GM19238 (cell line): ENCODE data around the gene UTP25.
"Not testable (repeated sequence)": the region's sequence is repeated elsewhere in the genome, so short reads cannot be mapped to it uniquely, and the experiment has no call there.

Experiments
- DNase-seq: peaks from one replicate; pipeline ENCODE4 v3.0.0; 2011; ENCODE audit warnings: low spot score; ENCODE audit not compliant: insufficient read length

The UTP25 gene

DNA sequence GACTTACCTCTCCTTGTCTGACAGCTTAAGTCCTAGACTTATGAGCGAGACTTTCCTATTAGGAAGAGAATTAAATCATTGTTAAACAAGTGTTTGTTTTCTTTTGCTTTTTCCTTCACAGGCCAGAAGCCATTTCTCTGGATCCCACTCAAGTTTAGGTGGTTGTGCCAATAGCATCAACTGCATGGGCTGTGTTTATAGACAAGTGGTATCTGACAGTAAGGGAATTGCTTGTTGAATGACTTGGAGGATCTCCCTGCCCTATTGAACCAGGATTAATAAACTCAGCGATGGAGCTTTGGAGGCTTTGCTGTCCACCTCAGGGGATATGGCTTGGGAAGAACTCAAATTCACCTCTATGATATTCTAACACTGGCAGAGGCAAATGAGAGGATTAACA, 43.7 kb downstream of the UTP25 start:
- DNase-seq, result no peak

- DNase-seq, result no peak
These were observed 45.5 kb downstream of the UTP25 start for GRCh38 chr1:209873067-209873799.

DNA sequence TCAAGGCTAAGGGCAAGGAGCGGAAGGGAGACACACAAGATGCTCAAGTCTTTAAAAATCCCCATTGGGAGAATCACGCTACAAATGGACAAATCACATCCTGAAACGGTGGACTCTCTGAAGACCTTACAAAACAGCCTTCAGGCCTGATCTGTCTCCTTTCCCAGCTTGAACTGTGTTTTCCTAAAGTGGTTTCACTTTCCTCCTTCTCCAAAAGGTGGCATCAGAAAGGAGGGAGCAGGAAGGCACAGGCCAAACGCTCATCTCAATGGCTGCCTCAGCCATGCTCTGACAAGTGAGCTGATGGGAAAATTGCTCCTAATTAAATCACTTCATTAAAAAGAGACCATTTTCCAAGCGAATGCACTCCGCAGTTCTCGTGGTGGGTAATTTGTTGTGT, 47.7 kb downstream of the UTP25 start:
- DNase-seq, result no peak

DNA sequence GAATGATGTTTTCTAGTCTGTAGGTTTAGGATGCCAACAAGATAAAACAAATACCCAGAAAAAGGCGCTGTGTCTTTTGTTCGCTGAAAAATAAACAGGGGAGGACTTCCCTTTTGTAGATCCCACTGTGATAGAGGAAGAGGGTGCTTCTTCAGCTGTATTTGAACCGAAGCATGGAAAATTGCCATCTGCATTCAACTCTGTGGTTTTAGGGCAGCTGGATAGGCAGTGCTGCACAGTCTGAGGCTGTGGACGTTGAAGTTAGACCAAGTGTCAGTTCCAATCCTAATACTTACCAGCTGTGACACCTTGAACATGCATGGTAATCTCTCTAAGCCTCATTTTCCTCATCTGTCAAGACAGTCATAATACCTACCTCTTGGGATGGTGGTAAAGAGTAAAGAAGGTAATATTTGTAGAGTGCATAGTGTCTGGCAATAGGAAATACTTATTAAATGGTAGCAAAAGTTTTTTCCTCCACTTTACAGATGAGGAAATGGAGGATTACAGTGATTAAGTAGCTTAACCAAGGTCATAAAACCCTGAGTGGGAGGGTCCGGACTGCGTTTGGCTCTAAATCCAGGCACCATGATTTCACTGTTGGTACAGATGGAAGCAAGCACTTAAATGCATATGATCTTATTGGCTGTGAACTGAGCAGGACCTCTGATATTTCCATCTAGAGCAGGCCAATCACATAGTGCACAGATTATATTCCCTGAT, 48.5 kb downstream of the UTP25 start:
- no peak for DNase-seq

GRCh38 chr1:209877087-209877764, 49.5 kb downstream of the UTP25 start:
- no peak for DNase-seq

DNA sequence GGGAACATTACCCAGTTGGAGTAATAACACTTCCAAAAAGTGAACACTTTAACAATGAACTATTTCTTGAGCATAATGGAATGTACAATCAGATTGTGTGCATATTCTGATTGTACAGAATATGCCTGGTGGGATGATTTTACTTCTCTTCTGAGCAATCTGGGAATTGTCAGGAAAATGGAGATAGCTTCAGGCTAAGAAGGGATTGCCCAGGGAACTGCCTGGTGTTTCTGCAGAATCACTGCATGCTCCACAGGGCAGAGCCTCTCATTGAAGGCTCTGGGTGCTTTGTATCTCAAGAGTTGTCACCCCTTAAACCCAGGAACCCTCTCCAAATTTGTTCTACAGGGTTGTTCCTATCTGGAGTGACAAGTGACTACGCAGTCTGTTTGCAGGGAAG, 51.2 kb downstream of the UTP25 start:
- no peak for DNase-seq

DNA sequence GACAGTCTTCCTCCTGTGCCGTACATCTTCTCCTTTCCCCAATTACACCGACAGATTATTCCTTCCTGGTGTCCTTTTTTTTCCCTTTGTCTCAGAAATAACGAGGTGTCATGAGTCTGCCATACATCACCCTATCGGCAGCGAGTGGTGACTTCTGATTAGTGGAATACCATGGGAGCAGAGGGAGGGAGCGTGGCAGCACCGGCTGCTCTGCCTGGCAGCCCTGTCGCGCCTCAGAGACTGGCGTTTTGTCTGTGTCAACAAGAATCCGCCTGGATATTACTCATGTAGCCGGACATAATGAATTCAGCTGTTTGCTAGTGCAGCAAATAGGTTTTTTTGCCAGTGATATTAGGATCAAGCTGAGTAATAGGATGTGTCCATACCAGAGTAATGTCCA, 51.8 kb downstream of the UTP25 start:
- no peak for DNase-seq

DNA sequence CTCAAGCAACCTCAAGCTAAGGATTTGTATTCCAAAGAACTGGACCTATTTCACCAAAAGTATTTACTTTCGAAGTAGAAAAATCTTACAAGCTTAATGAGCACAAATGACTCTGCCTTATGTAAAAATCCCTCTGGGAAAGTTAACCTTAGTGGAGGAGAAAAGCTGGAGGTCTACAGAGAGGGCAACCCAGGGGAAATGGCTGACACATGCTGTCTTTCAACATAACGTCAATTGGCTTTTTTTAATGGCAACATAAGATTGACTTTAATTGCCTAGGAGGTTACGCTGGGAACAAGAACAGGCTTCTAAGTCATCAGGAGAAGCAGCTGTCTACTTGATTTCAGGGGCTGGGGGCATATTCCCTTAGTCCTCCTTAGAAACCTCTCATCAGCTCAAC, 52.3 kb downstream of the UTP25 start:
- DNase-seq, result no peak

DNA sequence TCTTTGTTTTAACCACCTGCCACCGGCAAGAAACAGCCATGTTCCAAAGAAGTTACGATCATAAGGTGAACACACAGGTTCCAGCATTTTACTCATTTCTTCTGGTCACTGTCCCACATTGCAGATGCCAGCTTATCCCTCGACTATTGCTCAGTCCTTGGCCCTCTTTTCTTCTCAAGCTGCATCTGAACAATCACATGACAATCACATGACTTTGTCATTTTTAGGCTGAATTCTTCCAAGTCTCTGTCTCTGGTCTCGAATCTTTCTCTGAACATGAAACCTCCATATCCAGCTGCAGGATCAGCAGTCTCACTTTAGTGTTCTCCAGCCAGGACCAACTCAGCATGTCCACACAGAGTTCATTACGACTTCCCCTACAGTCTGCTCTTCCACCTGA, 53.8 kb downstream of the UTP25 start:
- no peak for DNase-seq

GRCh38 chr1:209882286-209882685, 54.5 kb downstream of the UTP25 start:
- no peak for DNase-seq

DNA sequence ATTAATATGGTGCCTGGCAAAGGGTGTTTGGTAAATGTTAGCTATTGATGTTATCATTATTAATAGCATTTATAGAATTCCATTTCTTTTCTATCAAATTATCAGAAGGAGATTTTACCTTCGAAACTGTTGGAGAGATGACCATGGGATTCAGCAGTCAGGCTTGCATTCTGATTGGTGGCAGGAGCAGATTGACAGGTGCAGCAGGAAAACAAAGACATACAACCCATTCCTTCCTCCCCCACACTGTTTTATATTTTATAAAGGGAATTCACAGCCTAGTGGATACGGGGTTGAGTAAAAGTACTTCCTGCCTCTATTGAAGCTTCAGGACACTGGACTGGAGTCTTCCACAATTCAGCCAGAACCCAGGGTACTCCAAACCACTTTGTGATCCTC, 55.2 kb downstream of the UTP25 start:
- DNase-seq, result no peak

GRCh38 chr1:209883341-209883971, 55.7 kb downstream of the UTP25 start:
- DNase-seq, result no peak

DNA sequence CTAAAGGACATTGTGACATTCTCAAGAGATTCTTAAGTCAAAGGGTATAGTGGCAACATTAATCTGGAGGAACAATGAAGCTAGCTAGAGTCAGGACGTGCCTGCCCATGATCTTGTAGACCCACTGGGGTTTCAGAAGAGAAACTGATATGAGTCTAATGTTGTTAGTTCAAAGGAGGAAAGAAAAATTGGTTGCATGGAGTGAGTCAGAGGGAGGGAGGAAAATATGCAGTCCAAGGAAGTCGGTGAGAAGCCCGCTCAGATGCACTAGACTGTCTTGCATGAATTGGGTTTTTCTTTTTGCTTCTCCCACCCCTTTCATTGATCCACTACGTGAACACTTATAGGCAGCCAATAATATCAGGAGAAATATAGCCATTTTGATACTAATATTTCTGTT, 56.5 kb downstream of the UTP25 start:
- DNase-seq, result no peak

DNA sequence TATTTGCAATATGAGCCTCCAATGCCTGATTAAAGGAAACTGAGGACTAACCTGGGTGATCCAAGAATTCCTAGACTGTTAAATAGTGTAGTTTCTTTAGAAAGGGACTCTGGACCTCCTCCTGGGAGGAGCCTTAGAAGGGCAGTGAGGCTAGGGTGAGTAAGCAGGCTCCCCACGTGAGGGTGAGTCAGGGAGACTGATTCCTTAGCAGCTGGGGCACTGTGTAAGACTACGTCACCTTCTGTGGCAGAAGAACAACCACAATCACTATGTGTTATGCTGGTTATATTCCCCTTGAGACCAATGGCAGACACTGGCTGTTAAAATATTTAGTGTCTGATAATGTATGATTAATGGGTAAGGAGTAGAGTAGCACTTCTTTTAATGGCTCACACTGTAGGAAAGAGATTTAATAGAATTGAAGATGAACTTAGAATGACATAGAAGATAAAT, 56.9 kb downstream of the UTP25 start:
- no peak for DNase-seq

DNA sequence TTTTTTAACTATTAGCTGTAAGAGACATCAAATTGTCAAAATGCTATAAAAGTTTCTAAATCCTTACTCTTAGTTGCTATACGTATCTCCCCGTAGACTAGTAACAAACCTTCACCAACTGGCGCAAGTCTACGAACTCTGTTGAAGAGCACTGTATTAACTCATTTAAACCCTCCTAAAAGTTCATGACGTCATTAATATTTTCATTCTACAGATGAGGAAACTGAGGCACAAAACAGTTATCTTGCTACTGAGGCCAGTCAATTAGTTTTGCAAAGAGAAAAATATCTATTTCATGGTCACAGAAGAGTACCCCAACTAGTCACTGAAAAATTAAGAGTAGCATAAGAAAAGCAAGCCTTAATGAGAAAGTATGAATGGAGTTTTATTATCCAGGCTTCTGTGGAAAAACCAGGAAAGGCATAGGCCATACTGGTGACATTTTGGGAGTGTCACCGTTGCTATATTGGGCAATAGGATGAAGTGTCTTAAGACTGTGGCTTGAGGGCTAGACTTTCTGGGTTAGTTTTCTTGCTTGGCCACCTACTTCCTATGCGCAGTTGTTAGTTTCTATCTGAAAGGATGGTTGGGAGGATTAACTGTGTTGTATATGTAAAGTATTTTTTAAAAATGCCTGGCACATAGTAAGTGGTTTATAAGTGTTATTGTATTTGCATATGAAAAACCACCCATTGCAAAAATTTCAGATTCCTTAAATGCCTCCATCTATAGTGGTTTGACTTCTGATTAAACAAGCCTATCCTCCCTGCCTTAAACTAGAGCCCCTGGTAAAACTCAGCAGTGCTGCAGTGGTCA, 57.8 kb downstream of the UTP25 start:
- no peak for DNase-seq

DNA sequence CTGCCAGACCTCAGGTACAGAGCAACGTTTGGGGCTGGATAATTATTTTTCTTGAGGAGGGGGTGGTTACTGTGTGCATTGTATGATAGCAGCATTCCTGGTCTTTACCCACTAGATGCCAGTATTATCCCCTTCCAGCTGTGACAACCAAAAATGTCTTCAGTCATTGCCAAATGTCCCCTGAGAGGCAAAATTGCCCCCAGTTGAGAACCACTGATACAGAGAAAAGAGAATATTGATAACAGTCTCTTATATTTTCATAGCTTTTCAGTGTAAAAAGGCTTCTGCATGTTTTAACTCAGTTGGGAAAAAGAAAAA, 58.4 kb downstream of the UTP25 start:
- DNase-seq, result no peak

DNA sequence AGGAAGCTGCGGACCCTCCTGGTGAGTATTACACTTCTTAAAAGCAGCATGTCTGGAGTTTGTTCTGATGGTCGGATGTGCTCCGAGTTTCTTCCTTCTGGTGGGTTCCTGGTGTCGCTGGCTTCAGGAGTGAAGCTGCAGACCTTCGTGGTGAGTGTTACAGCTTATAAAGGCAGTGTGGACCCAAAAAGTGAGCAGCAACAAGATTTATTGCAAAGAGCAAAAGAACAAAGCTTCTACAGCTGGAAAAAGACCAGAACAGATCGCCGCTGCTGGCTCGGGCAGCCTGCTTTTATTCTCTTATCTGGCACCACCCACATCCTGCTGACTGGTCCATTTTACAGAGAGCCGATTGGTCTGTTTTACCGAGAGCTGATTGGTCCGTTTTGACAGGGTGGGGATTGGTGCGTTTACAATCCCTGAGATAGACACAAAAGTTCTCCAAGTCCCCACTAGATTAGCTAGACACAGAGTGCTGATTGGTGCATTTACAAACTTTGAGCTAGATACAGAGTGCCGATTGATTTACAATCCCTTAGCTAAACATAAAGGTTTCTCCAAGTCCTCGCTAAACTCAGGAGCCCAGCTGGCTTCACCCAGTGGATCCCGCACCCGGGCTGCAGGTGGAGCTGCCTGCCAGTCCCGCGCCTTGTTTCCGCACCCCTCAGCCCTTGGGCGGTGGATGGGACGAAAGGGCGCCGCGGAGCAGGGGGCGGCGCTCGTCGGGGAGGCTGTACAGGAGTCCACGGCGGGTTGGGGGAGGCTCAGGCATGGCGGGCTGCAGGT, 60.7 kb downstream of the UTP25 start:
- not testable (repeated sequence) for DNase-seq

DNA sequence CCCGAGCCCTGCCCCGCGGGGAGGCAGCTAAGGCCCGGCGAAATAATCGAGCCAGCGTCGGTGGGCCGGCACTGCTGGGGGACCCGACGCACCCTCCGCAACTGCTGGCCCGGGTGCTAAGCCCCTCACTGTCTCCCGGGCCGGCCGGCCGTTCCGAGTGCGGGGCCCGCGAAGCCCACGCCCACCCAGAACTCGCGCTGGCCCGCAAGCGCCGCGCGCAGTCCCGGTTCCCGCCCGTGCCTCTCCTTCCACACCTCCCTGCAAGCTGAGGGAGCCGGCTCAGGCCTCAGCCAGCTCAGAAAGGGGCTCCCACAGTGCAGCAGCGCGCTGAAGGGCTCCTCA, 61.3 kb downstream of the UTP25 start:
- no peak for DNase-seq

DNA sequence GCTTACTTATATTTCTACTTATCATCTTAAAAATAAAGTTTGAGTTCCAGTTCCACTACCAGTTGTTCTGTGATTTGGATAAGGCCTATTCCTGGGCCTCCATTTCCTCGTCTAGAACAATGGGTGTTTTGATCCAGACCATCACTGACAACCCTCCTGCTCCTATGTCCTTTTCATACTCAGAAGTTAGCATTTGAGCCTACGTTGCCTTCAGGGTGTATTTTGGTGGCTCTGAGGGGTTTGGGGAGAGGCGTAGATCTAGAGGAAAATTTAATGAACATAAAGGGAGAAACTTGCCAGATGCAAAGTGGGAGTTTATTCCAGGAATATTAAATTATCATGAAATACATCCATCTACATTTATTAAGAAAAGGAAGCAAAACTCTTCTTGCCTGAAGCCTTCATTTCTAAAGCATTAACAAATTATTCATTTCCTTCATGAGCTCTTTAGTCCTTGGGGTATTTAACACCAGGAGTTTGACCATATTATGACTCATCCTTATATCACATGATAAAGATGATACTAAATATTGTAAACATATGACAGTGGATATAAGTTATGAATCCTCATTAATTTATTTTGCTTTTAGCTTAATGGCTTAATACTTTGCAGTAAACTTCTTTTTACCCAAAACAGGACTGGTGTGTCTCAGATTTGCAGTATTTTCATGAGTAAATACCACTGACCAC, 63.0 kb downstream of the UTP25 start:
- DNase-seq, result no peak

DNA sequence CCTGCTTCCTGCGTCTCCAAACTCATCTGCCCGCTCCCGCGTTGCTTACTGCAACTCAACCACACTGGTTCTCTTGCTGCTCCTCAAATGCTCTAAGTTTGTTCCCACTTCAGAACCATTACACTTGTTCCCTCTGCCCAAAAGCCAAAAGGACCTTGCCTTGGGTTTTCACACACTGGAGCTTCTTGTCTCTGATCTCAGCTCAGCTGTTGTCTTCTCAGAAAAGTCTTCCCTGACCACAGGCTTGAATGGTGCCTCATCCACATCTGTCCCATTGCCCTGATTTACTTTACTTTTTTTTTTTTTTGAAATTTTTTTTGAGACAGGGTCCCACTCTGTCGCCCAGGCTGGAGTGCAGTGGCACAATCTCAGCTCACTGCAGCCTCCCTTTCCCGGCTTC, 66.0 kb downstream of the UTP25 start:
- DNase-seq, result no peak
